ENCODE measurements around the gene DACT3.

The DACT3 gene

GRCh38 chr19:46665072-46665471 is 4.1 kb upstream of the DACT3 start:
- DNase-seq, result no peak

- DNase-seq, result peak; percentile 78
Measured at GRCh38 chr19:46661735-46662592, 982 bp upstream of the DACT3 start.

GRCh38 chr19:46660551-46661019 is 397 bp downstream of the DACT3 start:
- DNase-seq, result no peak

GRCh38 chr19:46660008-46660517 is 919 bp downstream of the DACT3 start:
- DNase-seq, result no peak

GRCh38 chr19:46659151-46660007 is 1.6 kb downstream of the DACT3 start:
- DNase-seq, result no peak

GRCh38 chr19:46656541-46656940 is 4.4 kb downstream of the DACT3 start:
- no peak for DNase-seq

- DNase-seq, result no peak
Measured at GRCh38 chr19:46654621-46655152, 6.3 kb downstream of the DACT3 start.

GRCh38 chr19:46650445-46650844 is 10.5 kb downstream of the DACT3 start:
- no peak for DNase-seq

GRCh38 chr19:46648961-46649960 is 11.7 kb downstream of the DACT3 start:
- DNase-seq, result no peak

GRCh38 chr19:46648060-46648960 is 12.7 kb downstream of the DACT3 start:
- no peak for DNase-seq

- DNase-seq, result no peak
Measured at GRCh38 chr19:46646402-46646801, 14.6 kb downstream of the DACT3 start.

- no peak for DNase-seq
Measured at GRCh38 chr19:46644720-46645119, 16.3 kb downstream of the DACT3 start.

GRCh38 chr19:46640656-46641055 is 20.3 kb downstream of the DACT3 start:
- DNase-seq, result no peak

GRCh38 chr19:46639358-46640182 is 21.4 kb downstream of the DACT3 start:
- no peak for DNase-seq

- DNase-seq, result no peak
Measured at GRCh38 chr19:46637224-46637623, 23.8 kb downstream of the DACT3 start.

GRCh38 chr19:46635920-46636761 is 24.8 kb downstream of the DACT3 start, which contains the start of gene GNG8:
Gene GNG8 (minus strand): TSS chr19:46636202. CDS start chr19:46634682, 1,520 bp downstream.
- no peak for DNase-seq

- no peak for DNase-seq
Measured at GRCh38 chr19:46634656-46635218, 26.2 kb downstream of the DACT3 start.

- DNase-seq, result no peak
Measured at GRCh38 chr19:46634045-46634655, 26.8 kb downstream of the DACT3 start.

All from KG1 (cell line).